NCI-H345 treated with DMSO at 0.1 percent for 48 hours (cell line): ENCODE data around the gene CCDC93.
"Not testable (repeated sequence)": the region's sequence is repeated elsewhere in the genome, so short reads cannot be mapped to it uniquely, and the experiment has no call there.

ENCODE experiments used
- DNase-seq: peaks from one replicate; lab custom pipeline; 2025; ENCODE audit not compliant: unreplicated experiment; lab: John Stamatoyannopoulos, UW

Gene CCDC93

DNA sequence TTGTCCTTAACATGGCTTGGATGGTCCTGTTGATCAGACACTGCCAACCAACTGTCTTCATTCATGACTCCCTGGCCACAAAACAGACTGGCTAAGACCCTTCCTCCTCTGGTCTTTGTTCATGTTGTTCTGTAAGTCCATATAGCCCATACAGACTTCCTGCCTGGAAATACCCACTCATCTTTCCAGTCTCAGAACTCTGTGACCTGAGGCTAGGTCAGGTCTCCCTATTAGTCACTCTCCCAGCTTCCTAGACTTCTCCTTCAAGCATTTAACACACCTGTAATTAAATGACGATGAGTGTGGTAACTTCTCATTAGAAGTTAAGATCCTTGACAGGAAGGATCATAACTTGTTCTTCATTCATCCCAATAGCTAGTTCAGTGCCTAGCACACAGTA, 56.3 kb downstream of the CCDC93 start:
- no peak for DNase-seq

DNA sequence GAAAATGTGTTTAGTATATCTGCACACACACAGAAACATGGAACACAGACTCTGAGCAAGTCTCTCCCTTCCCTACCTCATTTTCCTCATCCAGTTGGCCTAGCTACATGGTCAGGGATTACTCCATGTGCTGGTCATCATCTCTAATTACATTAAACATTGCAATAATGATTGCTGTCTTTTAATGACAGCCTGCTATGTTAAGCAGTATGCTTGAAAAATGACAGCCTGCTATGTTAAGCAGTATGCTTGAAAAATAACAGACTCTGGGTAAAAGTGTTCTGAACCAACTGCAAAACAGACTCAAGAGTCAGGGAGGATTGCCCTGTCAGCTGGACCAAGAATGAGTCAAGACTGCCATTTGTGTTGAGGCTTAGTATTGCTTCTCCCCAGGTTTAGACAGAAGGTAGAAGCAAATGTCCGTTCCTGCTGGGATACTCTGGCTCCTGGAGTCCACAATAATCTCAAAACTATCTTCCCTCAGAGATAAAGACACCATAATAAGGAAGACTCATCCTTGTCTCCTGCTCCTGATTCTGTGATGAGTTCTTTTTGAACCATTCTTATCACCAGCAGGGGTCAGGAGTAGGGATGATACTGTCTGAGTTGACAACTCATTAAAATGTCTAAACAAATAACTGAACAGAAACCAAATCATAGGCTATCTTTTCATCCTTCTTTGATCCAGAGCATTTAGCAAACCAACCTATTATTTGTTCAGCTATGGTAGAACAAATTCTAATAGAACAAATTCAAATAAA, 57.7 kb downstream of the CCDC93 start:
- DNase-seq: no peak

DNA sequence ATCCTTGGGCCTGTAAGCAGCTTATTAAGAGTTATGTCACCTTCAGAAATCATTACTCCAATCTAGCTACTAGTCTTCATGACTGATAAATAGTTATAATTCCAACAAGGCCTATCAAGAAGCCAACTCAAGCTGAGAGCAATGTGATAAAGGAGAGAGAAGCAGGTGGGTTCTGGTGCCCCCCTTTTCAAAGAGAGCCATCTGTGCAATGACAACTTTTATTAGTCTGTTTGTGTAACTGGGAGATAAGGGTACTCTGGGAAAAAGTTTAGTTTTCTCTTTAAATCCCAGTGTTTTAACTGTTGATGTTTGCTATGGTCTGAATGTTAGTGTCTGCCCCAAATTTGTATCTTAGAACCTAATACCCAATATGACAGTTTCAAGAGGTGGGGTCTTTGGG, 60.6 kb downstream of the CCDC93 start:
- DNase-seq: no peak

DNA sequence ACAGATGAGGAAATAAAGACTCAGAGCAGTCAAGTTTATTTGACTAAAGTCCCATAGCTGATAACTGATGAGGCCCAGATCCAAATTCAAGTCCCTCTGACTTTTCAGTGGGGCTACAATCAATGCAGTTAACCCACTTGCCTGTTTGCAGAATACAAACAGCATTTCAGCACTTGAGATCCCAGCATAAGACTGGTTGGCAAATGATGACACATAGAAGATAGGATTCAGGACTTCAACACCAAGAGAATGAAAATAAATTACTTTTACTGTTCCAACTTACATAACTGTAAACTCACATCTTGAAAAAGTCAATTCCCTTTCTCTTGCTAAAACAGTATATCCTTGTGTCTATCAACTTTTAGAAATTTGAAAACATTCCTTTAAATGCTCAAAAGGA, 61.2 kb downstream of the CCDC93 start:
- no peak for DNase-seq

DNA sequence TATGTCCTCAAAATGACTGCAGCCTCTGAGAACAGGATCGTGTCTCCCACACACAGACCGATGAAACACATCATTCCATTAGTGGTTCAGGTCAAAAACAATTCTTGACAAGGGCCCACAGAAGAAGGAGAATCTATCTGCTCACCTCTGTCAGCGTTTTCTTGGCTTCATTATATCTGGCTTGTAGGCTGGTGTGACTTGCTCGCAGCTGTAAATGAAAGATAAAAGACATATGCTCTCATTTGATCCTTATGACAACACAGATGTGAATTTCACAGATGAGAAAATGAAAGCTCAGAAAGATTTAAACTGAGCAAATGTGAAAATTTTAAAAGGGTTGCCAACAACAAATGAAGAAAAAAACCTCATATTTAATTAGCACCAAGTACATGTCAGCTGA, 61.6 kb downstream of the CCDC93 start:
- DNase-seq: no peak

DNA sequence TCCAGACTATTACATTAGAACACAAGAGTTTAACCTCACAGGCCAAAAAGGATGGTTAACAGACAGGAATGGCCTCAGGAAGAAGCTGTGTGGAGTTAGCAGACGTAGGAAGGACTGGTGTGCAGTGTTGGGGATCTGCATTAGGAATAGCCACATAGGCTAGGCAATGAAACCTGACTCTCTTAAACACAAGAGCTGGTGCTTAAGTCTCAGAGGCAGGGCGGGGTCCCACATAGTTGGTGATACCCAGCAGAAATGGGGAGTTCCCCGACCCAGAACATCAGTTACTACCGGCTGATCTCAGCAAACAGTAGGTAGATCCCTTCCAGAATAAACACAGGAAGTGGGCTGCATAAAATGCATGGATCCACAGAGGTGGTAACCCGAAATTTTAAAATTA, 64.1 kb downstream of the CCDC93 start:
- DNase-seq: no peak

DNA sequence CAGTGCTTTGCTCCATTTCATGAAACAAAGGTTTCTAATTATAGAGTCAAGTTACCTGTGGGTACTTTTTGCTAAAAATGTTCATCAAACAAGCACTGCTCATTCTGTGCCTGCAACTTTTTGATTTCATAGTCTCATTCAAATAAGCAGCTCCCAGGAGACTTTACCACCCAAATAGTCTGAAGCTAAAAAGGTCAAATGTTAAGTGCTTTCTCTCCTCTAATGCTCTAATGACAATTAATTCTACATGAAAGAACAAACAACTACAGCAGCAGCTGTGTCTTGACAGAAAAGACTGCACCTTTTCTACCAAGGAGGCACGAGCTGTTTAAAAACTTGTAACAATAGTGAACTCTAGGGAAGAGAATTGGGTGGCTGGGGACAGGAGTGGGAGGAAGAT, 65.3 kb downstream of the CCDC93 start:
- DNase-seq: no peak

DNA sequence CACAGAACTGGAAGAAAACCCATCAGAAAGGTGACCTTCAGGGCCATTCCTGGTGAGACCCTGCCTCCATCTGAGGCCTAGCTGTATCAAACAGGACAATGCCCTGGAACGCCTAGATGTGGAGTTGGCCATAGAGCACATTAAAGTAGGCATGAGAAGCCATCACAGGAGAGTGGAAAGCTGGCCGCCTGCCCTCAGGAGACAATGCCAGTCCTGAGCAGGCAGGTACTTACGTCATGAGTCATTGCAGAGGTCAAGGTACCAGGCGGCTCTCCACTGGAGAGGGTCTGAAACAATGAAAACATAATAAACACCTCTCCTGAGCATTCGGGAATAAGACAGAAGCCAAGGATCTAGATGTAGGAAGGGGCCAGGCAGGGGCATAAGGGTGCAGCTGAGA, 68.6 kb downstream of the CCDC93 start:
- no peak for DNase-seq

DNA sequence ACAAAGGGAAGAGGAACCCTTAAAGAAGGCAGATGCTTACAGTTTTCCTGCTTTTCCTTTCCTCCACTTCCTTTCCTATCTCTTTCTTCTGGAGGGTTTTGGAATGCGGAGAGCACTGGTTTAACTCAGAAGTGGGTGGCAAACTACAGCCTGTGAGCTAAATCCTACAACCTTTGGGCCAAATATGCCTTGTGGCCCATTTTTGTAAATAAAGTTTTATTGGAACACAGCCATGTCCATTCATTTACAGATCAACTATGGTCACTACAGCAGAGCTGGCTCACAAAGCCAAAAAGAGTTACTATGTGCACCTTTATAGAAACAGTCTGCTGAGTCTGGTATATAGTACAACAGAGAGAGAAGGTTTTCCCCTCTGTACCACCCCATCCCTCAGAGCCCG, 69.1 kb downstream of the CCDC93 start:
- DNase-seq: no peak

DNA sequence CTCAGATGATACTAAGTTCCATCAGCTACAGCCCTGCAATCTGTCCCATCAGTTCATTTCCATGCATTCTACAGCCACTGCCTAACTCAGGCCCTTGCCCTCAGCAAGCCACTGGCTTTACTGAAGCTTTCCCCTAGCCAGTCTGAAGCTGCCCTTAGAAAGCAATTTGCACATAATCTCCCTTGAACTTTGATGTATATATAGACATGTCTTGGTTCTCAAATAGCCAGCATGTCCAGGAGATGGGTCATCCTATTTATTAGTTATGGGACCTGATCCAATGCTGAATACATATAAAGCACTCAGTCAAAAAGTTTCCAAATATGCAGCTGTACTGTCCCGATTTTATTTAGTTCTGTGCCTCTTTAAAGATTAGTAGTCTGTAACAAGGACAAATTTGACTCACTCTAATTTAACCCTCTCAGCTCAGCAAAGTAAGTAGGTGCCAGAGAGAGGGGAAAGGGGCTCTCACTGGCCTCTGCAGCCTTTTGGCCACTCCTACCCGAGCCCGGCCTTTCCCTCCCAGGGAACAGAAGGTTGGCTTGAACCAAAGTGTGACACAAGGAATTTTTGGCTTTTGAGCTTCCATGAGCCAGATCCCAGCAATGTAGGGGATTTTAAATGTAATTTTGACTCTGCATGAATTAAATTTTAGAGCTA, 70.7 kb downstream of the CCDC93 start:
- no peak for DNase-seq

DNA sequence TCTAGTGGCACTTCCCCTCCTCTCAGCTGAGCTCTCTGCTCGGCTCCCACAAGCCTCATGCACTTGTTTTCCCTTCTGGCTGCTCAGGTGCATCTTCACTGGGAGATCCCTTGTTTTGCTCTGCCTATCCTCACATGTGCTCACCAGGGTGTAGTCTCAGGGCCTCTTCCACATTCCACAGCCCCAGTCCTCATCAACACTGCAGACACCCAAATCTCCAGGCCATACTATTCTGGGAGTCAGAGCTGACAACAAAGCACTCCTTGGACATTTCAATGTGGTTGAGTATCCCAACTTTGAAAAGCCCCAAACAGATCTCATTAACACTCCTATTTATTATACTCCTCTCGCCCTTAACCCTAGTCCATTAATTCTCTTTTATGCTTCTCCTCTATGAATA, 71.3 kb downstream of the CCDC93 start:
- no peak for DNase-seq

DNA sequence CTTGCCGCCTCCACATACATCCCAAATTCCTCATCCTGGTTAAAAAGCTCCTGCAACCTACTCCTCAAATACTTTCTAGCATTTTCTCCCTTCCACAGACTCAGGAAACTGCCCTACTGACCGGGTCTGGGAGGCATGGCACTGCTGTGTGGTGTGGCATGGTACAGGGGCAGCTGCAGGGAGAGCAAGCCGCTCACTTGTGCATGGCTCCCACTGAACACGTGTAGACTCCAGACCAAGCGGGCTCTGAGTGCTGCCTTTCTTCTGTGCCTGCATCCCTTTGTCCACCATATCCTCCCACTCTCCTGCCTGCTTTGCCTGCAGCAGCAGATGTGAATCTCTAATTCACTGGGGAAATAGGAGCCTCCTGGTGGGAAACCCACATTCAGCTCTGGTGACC, 72.2 kb downstream of the CCDC93 start:
- no peak for DNase-seq

DNA sequence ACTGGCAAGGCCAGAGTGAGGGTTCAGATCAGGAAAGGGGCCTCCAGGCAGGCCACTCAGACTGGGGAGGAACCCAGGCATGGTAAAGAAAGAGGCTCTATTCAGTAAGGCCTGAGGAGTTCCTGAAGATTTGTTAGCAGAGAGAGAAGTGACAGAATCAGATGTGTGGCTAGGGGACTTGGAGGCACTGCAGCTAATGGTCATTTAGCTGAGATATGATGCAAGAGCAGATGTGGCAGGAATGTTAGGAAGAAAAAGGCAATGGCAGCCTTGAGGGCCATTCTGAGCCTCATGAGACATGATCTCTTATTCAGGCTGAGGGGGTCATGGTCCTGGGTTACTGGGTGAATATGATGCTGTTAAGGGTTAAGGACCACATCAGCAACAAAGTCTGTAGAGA, 73.4 kb downstream of the CCDC93 start:
- no peak for DNase-seq

DNA sequence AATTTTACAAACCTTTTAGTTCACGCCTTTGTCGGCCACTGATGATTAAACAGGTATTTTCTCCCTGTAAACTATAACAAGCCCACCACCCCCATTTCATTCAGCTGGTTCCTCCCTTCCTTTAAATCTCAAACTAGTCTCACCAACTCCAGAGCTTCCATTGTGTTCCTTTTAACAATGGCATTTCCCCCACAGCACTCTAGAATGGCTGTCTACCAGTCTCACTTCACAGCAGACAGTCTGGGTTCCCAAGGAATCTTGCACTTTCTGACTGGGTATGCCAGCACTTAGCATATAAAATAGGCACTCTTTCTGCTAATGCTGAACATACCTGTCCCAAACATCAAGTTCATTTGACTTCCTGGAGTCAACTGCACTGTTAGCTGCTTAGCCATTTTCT, 75.3 kb downstream of the CCDC93 start:
- no peak for DNase-seq

DNA sequence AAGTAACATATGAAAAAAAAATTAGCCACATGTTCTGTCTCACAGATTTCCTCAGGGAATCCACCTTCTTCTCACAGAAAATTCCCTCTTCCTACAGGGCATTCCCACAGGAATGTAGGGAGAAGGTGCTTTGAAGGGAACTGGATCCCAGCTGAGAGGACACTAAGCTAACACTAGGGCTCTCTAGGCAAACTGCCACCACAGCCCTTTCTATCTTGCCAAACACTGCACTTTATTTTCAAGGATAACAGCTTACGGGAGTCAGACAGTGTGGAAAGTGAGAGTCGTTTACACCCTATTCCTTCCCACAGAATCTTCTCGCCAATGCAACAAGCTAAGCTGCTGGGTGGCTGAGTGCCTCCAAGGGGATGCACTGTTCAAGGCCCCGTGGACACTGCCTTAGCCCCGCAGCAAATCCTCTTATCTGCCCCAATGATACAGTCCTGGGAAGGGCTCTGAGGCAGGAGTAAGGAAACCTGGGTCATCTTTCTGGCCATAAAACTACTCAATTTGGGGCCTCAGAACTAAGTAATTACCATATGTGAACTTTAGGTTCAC, 76.9 kb downstream of the CCDC93 start:
- no peak for DNase-seq

DNA sequence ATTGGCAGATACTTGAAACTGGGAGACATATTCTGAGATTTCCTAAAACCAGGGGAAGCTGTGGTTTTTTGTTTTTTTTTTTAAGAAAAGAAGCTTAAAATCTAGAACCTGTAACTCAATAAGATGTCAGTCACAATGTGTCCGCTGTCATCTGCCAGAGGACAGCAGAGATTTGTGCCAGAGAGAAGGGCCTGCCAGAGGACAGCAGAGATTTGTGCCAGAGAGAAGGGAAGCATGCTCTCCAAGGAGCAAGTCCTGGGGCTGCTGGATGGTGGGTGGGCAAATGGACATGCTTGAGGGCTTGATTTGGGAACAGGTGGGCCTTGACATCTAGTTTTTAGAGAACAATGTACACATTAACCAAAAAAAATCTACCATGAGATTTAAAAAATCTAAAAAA, 77.9 kb downstream of the CCDC93 start:
- no peak for DNase-seq

DNA sequence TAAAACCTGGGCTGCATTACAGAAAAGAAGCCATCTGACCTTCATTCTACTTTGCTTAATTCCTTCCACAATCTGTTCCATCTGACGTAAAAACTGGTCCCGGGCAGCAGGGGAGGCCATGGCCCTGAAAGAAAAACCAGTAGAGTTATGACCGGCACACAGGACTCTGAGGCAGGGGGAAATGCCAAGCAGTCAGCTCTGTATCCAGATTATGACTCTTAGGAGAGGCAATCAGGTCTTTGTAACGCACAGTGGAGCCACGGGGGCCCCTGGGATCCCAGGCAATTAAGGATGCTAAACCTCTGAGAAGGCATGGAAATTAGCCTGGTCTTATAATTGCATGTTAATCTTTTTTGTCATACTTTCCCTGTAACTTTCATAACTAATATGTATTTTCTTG, 78.4 kb downstream of the CCDC93 start:
- no peak for DNase-seq

DNA sequence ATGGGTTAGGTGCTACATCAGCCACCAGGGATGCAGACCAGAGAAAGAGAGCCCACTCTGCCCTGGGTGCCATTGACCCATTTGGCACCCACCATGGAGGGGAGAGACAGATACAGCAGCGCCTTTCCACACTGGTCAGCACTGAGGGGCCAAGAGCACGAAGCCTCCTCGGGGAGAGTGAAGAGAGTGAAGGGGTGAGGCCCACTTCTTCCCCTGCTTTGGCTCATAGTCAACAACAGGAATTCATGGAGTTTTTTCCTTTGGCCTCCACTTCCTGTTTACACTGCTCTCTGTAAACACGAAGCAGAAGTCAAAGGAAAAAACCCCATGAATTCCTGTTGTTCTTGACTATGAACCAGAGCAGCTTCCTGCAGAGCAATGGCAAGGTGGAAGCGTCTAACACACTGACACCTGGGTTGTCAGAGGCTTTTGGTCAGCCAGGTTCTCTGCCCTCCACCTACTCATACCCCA, 80.0 kb downstream of the CCDC93 start:
- DNase-seq: no peak

DNA sequence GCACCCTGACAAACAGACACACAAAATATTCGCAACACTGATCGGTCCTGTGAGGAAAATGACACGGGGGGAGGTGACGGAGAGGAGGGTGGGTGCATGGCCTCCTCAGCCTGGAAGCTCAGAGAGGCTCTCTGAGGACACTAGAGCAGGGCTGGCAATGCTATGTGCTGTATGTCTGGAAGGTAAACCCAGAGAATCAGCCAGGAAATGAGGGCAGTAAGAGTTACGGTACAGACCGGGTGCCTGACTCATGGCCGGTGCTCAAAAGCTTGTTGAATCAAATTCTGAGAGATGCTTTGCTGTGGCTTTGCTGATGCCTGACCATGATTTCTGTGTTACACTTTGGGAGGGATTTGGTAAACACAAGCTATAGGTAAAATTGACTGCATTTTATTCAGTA, 81.9 kb downstream of the CCDC93 start:
- no peak for DNase-seq

DNA sequence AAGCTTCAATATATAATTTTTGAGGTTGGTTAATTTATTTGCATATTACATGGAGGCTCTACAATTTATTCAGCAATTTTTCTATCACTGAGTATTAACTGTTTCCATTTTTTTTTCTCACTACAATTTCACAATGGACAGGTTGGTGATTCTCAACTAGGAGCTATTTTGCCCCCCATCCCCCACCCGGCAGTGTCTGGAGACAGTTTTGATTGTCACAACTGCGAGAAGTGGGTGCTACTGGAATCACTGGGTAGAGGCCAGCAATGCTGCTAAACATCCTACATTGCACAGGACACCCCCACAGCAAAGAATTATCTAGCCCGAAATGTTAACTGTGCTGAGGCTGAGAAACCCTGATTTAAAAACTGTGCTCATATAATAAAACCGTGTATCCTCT, 82.6 kb downstream of the CCDC93 start:
- no peak for DNase-seq

DNA sequence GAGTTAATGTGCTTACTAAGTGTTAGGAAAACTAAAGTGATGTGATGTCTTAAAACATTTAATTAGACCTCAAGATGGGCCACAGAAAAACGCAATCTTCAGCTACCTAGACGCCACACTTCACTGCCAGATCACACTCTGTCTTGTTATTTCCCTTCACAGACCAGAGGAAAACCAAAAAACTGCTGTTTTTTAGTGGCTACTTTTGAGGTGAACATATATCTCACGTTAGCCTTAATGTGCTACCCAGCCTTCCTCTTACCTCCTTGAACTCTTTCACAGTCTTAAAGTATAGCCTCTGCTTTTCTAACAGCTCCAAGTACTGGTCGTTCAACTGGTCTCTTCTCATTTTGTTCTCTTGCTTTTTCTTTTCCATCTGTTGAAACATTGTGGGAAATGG, 83.1 kb downstream of the CCDC93 start:
- no peak for DNase-seq

DNA sequence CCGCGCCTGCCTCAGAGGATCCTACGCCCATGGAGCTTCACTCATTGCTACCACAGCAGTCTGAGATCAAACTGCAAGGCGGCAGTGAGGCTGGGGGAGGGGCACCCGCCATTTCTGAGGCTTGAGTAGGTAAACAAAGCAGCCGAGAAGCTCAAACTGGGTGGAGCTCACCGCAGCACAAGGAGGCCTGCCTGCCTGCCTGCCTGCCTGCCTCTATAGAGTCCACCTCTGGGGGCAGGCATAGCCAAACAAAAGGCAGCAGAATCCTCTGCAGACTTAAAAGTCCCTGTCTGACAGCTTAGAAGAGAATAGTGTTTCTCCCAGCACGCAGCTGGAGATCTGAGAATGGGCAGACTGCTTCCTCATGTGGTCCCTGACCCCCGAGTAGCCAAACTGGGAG, 90.4 kb downstream of the CCDC93 start:
- not testable (repeated sequence) for DNase-seq

DNA sequence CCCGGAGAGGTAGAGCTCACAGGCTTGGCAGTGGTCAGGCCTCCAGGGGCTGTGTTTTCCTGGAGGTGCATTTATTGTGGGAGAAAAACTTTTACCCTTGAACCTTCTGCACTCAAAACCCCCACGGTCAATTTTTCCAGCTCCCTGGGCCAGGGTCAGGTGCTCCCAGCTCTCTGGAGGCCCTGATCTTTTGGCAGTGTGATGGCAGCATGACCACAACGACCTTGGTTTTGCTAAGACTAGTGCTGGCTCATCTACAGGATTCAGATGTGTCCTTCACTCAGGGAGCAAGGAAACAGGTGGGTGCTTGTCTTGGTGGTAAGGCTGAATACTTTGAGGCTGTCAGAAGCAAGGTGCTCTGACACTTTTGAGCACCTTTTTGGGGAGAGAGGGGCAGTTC, 92.3 kb downstream of the CCDC93 start:
- DNase-seq: no peak
